Aorta (tissue), 4 donors: ENCODE results near the gene NEURL4. TPM values are rescaled to one million over a fixed set of nuclear protein-coding genes. Genes with fewer than 3 reads are reported as not detected.

Experiments
- polyA plus RNA-seq, 2 donors: library from polyadenylated mRNA; stranded (reverse); fragments of 200-250 nt; gene quantifications; one replicate each; pipeline ENCODE4 v1.2.3, GENCODE V29; 2013
- total RNA-seq, 2 donors: library from RNA; stranded (reverse); fragmentation: NEBNext Ultra II Directional; extraction: Animal tissue kit (Norgen Biotek cat#: 25700); gene quantifications; one replicate each; pipeline ENCODE4 v1.2.1, GENCODE V29; 2021
- donor health status: healthy with polysubstance abuse.
- donor health status: Bipolar disorder and iron deficiency.
- donor health status: DM: no; HTN: no; CAD: no.
- donor health status: DM: yes; HTN: yes; CAD: no.

NEURL4 gene
- total and polyA plus RNA-seq, 4 donors, result 7.3 to 52.8 (median 30.6) TPM

Other genes starting within 250 kb of the NEURL4 start
Only the 30 nearest of the 34 such genes appear.
- gene ASGR2, start 214.5 kb downstream of the NEURL4 start, total RNA-seq, result 1 to 10 TPM in 1 of 2 donors, under 1 TPM in 1; 0.75 to 1.6 TPM
- under 1 TPM in 1 of 2 donors, not detected in 1; 0.15 TPM for gene ASGR2, start 214.5 kb downstream of the NEURL4 start, polyA plus RNA-seq
- gene ASGR1, start 150.0 kb downstream of the NEURL4 start, total RNA-seq, result 1 to 10 TPM; 2.6 to 3.9 TPM
- 1 to 10 TPM; 2.0 to 5.4 TPM for gene ASGR1, start 150.0 kb downstream of the NEURL4 start, polyA plus RNA-seq
- gene DLG4, start 109.5 kb downstream of the NEURL4 start, total RNA-seq, result 10 to 100 TPM; 23.3 to 54.7 TPM
- gene DLG4, start 109.5 kb downstream of the NEURL4 start, polyA plus RNA-seq, result 10 to 100 TPM in 1 of 2 donors, 1 to 10 TPM in 1; 6.6 to 15.4 TPM
- gene ACADVL, start 109.4 kb downstream of the NEURL4 start, total RNA-seq, result 100 to 1,000 TPM; 387 to 486 TPM
- 1,000 to 10,000 TPM in 1 of 2 donors, 100 to 1,000 TPM in 1; 159 to 1,724 TPM for gene ACADVL, start 109.4 kb downstream of the NEURL4 start, polyA plus RNA-seq
- 10 to 100 TPM; 25.2 to 45.6 TPM for gene DVL2, start 94.8 kb downstream of the NEURL4 start, total RNA-seq
- 10 to 100 TPM; 10.0 to 25.0 TPM for gene DVL2, start 94.8 kb downstream of the NEURL4 start, polyA plus RNA-seq
- 10 to 100 TPM; 24.4 to 30.8 TPM for gene PHF23, start 89.9 kb downstream of the NEURL4 start, total RNA-seq
- 10 to 100 TPM; 19.2 to 28.4 TPM for gene PHF23, start 89.9 kb downstream of the NEURL4 start, polyA plus RNA-seq
- gene GABARAP, start 86.9 kb downstream of the NEURL4 start, total RNA-seq, result 100 to 1,000 TPM; 405 to 430 TPM
- gene GABARAP, start 86.9 kb downstream of the NEURL4 start, polyA plus RNA-seq, result 100 to 1,000 TPM; 801 to 895 TPM
- 100 to 1,000 TPM in 1 of 2 donors, 10 to 100 TPM in 1; 92.9 to 105 TPM for gene CTDNEP1, start 77.6 kb downstream of the NEURL4 start, total RNA-seq
- gene CTDNEP1, start 77.6 kb downstream of the NEURL4 start, polyA plus RNA-seq, result 100 to 1,000 TPM; 112 to 113 TPM
- 10 to 100 TPM; 26.6 to 31.0 TPM for gene ELP5, start 77.1 kb downstream of the NEURL4 start, total RNA-seq
- gene ELP5, start 77.1 kb downstream of the NEURL4 start, polyA plus RNA-seq, result 10 to 100 TPM; 26.7 to 51.1 TPM
- gene CLDN7, start 66.9 kb downstream of the NEURL4 start, total RNA-seq, result 1 to 10 TPM; 3.3 to 9.9 TPM
- 10 to 100 TPM in 1 of 2 donors, 1 to 10 TPM in 1; 1.1 to 37.6 TPM for gene CLDN7, start 66.9 kb downstream of the NEURL4 start, polyA plus RNA-seq
- gene SLC2A4, start 47.6 kb downstream of the NEURL4 start, total RNA-seq, result 1 to 10 TPM; 2.5 to 3.9 TPM
- 1 to 10 TPM in 1 of 2 donors, under 1 TPM in 1; 0.63 to 1.6 TPM for gene SLC2A4, start 47.6 kb downstream of the NEURL4 start, polyA plus RNA-seq
- under 1 TPM; 0.10 to 0.60 TPM for gene YBX2, start 34.7 kb downstream of the NEURL4 start, total RNA-seq
- 1 to 10 TPM in 1 of 2 donors, not detected in 1; 5.6 TPM for gene YBX2, start 34.7 kb downstream of the NEURL4 start, polyA plus RNA-seq
- 100 to 1,000 TPM; 198 to 280 TPM for gene EIF5A, start 21.7 kb downstream of the NEURL4 start, total RNA-seq
- gene EIF5A, start 21.7 kb downstream of the NEURL4 start, polyA plus RNA-seq, result 100 to 1,000 TPM; 223 to 232 TPM
- gene GPS2, start 14.0 kb downstream of the NEURL4 start, total RNA-seq, result 10 to 100 TPM; 49.5 to 55.6 TPM
- 10 to 100 TPM; 55.0 to 99.1 TPM for gene GPS2, start 14.0 kb downstream of the NEURL4 start, polyA plus RNA-seq
- gene ACAP1, start 7.2 kb upstream of the NEURL4 start, total RNA-seq, result 10 to 100 TPM; 18.6 to 21.8 TPM
- gene ACAP1, start 7.2 kb upstream of the NEURL4 start, polyA plus RNA-seq, result 10 to 100 TPM in 1 of 2 donors, 1 to 10 TPM in 1; 6.5 to 10.8 TPM
- 10 to 100 TPM; 12.4 to 15.8 TPM for gene KCTD11, start 22.8 kb upstream of the NEURL4 start, total RNA-seq
- 10 to 100 TPM; 11.0 to 11.4 TPM for gene KCTD11, start 22.8 kb upstream of the NEURL4 start, polyA plus RNA-seq
- not detected for gene TMEM95, start 25.8 kb upstream of the NEURL4 start, total RNA-seq
- gene TMEM95, start 25.8 kb upstream of the NEURL4 start, polyA plus RNA-seq, result not detected
- 1 to 10 TPM; 2.4 to 6.6 TPM for gene TNK1, start 51.8 kb upstream of the NEURL4 start, total RNA-seq
- 1 to 10 TPM; 1.9 to 3.1 TPM for gene TNK1, start 51.8 kb upstream of the NEURL4 start, polyA plus RNA-seq
- gene PLSCR3, start 65.2 kb upstream of the NEURL4 start, total RNA-seq, result 10 to 100 TPM; 41.2 to 43.1 TPM
- 10 to 100 TPM; 20.5 to 70.8 TPM for gene PLSCR3, start 65.2 kb upstream of the NEURL4 start, polyA plus RNA-seq
- gene TMEM256, start 74.8 kb upstream of the NEURL4 start, total RNA-seq, result 10 to 100 TPM; 35.0 to 40.1 TPM
- gene TMEM256, start 74.8 kb upstream of the NEURL4 start, polyA plus RNA-seq, result 100 to 1,000 TPM; 134 to 224 TPM
- 10 to 100 TPM; 32.9 to 49.9 TPM for gene NLGN2, start 78.5 kb upstream of the NEURL4 start, total RNA-seq
- gene NLGN2, start 78.5 kb upstream of the NEURL4 start, polyA plus RNA-seq, result 10 to 100 TPM in 1 of 2 donors, 1 to 10 TPM in 1; 2.4 to 28.8 TPM
- not detected for gene SPEM1, start 91.0 kb upstream of the NEURL4 start, total RNA-seq
- gene SPEM1, start 91.0 kb upstream of the NEURL4 start, polyA plus RNA-seq, result not detected
- gene SPEM2, start 96.3 kb upstream of the NEURL4 start, total RNA-seq, result not detected
- gene SPEM2, start 96.3 kb upstream of the NEURL4 start, polyA plus RNA-seq, result not detected
- not detected for gene SPEM3, start 99.5 kb upstream of the NEURL4 start, total RNA-seq
- not detected for gene SPEM3, start 99.5 kb upstream of the NEURL4 start, polyA plus RNA-seq
- 1 to 10 TPM; 3.6 to 5.1 TPM for gene TMEM102, start 106.1 kb upstream of the NEURL4 start, total RNA-seq
- 1 to 10 TPM; 1.8 to 2.7 TPM for gene TMEM102, start 106.1 kb upstream of the NEURL4 start, polyA plus RNA-seq
- 1 to 10 TPM; 1.2 to 8.0 TPM for gene FGF11, start 110.2 kb upstream of the NEURL4 start, total RNA-seq
- gene FGF11, start 110.2 kb upstream of the NEURL4 start, polyA plus RNA-seq, result under 1 TPM in 1 of 2 donors, not detected in 1; 0.54 TPM
- gene CHRNB1, start 115.7 kb upstream of the NEURL4 start, total RNA-seq, result 1 to 10 TPM; 6.2 to 8.8 TPM
- gene CHRNB1, start 115.7 kb upstream of the NEURL4 start, polyA plus RNA-seq, result 10 to 100 TPM; 11.6 to 18.3 TPM
- gene ZBTB4, start 150.3 kb upstream of the NEURL4 start, total RNA-seq, result 10 to 100 TPM; 67.2 to 81.9 TPM
- 10 to 100 TPM; 20.0 to 35.9 TPM for gene ZBTB4, start 150.3 kb upstream of the NEURL4 start, polyA plus RNA-seq
- gene SLC35G6, start 152.1 kb upstream of the NEURL4 start, total RNA-seq, result not detected
- gene SLC35G6, start 152.1 kb upstream of the NEURL4 start, polyA plus RNA-seq, result not detected
- gene POLR2A, start 155.0 kb upstream of the NEURL4 start, total RNA-seq, result 100 to 1,000 TPM in 1 of 2 donors, 10 to 100 TPM in 1; 93.8 to 116 TPM
- 10 to 100 TPM; 13.4 to 27.9 TPM for gene POLR2A, start 155.0 kb upstream of the NEURL4 start, polyA plus RNA-seq